ENCODE data around the gene SCAMP4. TPM values are rescaled to one million over a fixed set of nuclear protein-coding genes. Genes with fewer than 3 reads are reported as not detected.

The SCAMP4 gene
- total and polyA plus RNA-seq, 2 donors from 2014 or later: 49.5 to 90.1 TPM

DNA sequence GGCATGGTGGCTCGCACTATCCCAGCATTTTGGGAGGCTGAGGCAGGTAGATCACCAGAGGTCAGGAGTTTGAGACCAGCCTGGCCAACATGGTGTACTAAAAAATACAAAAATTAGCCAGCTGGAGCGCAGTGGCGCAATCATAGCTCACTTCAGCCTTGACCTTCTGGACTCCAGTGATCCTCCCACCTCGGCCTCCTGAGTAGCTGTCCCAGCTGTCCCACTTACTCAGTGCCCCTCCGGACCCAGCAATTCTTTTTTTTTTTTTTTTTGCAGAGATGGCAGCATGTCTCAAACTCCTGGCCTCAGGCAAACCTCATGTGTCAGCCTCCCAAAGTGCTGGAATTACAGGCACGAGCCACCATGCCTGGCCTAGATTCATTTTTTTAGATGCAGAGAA, 2.3 kb upstream of the SCAMP4 start:
- Histone ChIP-seq H3K4me3 (ENCODE audit: low read length in 3 of 3) (no peak overlapping the region), H3K4me1 (ENCODE audit: control insufficient read depth in 2 of 3, insufficient read depth in 2 of 3, low read depth in 1 of 3, low read length in 3 of 3) (peaks cover 0 to 13% (median 5%) of the 10 kb centered on the region in 3 donors), H3K36me3 (ENCODE audit: control insufficient read depth in 2 of 3, insufficient read depth in 3 of 3, low read length in 3 of 3) (no peaks in the 10 kb centered on the region), H3K9ac (ENCODE audit: low read length in 3 of 3) (no peak overlapping the region), H3K27me3 (ENCODE audit: control insufficient read depth, insufficient read depth, low read length) (no peaks in the 10 kb centered on the region), H3K9me3 (ENCODE audit: control insufficient read depth in 2 of 3, insufficient read depth in 1 of 3, low read length in 3 of 3) (no peaks in the 10 kb centered on the region), H3K27ac (ENCODE audit: low read depth in 2 of 2, low read length in 2 of 2) (no peak overlapping the region)
- no peak for DNase-seq
- intact Hi-C loops (cut with DNase I): no loop called here
- no peak for FAIRE-seq
- TF ChIP-seq, protein P1, sequence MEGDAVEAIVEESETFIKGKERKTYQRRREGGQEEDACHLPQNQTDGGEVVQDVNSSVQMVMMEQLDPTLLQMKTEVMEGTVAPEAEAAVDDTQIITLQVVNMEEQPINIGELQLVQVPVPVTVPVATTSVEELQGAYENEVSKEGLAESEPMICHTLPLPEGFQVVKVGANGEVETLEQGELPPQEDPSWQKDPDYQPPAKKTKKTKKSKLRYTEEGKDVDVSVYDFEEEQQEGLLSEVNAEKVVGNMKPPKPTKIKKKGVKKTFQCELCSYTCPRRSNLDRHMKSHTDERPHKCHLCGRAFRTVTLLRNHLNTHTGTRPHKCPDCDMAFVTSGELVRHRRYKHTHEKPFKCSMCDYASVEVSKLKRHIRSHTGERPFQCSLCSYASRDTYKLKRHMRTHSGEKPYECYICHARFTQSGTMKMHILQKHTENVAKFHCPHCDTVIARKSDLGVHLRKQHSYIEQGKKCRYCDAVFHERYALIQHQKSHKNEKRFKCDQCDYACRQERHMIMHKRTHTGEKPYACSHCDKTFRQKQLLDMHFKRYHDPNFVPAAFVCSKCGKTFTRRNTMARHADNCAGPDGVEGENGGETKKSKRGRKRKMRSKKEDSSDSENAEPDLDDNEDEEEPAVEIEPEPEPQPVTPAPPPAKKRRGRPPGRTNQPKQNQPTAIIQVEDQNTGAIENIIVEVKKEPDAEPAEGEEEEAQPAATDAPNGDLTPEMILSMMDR (IDR thresholded peaks at IDR 0.05; ENCODE audit: borderline replicate concordance, extremely low read depth, insufficient read depth): no peak

DNA sequence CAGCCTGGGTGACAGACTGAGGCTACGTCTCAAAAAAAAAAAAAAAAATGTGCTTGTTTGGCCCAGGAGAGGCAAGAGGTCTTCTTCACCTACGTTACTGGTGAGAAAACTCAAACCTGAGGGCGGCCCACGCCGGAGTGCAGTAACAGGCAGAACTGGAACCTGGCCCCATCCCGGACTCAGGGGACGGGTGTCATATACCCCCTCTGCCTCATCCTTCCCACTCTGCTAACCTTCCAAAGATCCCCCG, 414 bp upstream of the SCAMP4 start:
- Histone ChIP-seq H3K36me3 (ENCODE audit: control insufficient read depth in 2 of 3, insufficient read depth in 3 of 3, low read length in 3 of 3) (no peaks in the 10 kb centered on the region), H3K4me1 (ENCODE audit: control insufficient read depth in 2 of 3, insufficient read depth in 2 of 3, low read depth in 1 of 3, low read length in 3 of 3) (peaks cover 0 to 20% (median 5%) of the 10 kb centered on the region in 3 donors), H3K27ac (ENCODE audit: low read depth in 2 of 2, low read length in 2 of 2) (peak overlapping the region; percentile 73 to 82), H3K9ac (ENCODE audit: low read length in 3 of 3) (peak overlapping the region in 1 of 3 donors; percentile 48), H3K27me3 (ENCODE audit: control insufficient read depth, insufficient read depth, low read length) (no peaks in the 10 kb centered on the region), H3K4me3 (ENCODE audit: low read length in 3 of 3) (no peak overlapping the region), H3K9me3 (ENCODE audit: control insufficient read depth in 2 of 3, insufficient read depth in 1 of 3, low read length in 3 of 3) (no peaks in the 10 kb centered on the region)
- intact Hi-C loops (cut with DNase I): no loop called here
- FAIRE-seq (no peak), DNase-seq (no peak)
- TF ChIP-seq, protein P1 (IDR thresholded peaks at IDR 0.05; ENCODE audit: borderline replicate concordance, extremely low read depth, insufficient read depth): no peak

DNA sequence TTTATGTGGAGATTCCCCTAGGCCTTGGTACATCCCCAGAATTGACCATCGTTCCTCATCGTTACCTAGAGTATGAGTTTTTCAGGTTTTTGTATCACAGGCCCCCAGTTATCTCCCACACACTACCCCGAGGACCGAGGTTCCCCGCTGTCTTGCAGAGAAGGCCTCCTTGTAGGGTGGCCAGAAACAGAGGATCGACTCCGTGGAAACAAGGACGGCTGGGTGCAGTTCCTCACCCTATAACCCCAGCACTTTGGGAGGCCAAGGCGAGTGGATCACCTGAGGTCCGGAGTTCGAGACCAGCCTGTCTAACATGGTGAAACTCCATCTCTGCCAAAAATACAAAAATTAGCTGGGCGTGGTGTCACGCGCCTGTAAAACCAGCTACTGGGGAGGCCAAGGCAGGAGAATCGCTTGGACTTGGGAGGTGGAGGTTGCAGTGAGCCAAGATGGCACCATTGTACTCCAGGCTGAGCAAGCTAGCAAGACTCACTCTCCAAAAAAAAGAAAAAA, 720 bp downstream of the SCAMP4 start:
- TF ChIP-seq, protein P1 (IDR thresholded peaks at IDR 0.05; ENCODE audit: borderline replicate concordance, extremely low read depth, insufficient read depth): no peak
- H3K27ac ChIP-seq (ENCODE audit: low read depth in 2 of 2, low read length in 2 of 2): peak overlapping the region; percentile 71 to 74
- H3K27me3 ChIP-seq (ENCODE audit: control insufficient read depth, insufficient read depth, low read length): no peaks in the 10 kb centered on the region
- peaks cover 0 to 23% (median 5%) of the 10 kb centered on the region in 3 donors for H3K4me1 ChIP-seq (ENCODE audit: control insufficient read depth in 2 of 3, insufficient read depth in 2 of 3, low read depth in 1 of 3, low read length in 3 of 3)
- FAIRE-seq (no peak), DNase-seq (no peak)
- peak overlapping the region; percentile 1 to 71 (median 66) for H3K9ac ChIP-seq (ENCODE audit: low read length in 3 of 3)
- no peaks in the 10 kb centered on the region for H3K9me3 ChIP-seq (ENCODE audit: control insufficient read depth in 2 of 3, insufficient read depth in 1 of 3, low read length in 3 of 3)
- H3K4me3 ChIP-seq (ENCODE audit: low read length in 3 of 3): peak overlapping the region; percentile 52 to 87 (median 83)
- intact Hi-C loops (cut with DNase I): no loop called here
- H3K36me3 ChIP-seq (ENCODE audit: control insufficient read depth in 2 of 3, insufficient read depth in 3 of 3, low read length in 3 of 3): no peaks in the 10 kb centered on the region

DNA sequence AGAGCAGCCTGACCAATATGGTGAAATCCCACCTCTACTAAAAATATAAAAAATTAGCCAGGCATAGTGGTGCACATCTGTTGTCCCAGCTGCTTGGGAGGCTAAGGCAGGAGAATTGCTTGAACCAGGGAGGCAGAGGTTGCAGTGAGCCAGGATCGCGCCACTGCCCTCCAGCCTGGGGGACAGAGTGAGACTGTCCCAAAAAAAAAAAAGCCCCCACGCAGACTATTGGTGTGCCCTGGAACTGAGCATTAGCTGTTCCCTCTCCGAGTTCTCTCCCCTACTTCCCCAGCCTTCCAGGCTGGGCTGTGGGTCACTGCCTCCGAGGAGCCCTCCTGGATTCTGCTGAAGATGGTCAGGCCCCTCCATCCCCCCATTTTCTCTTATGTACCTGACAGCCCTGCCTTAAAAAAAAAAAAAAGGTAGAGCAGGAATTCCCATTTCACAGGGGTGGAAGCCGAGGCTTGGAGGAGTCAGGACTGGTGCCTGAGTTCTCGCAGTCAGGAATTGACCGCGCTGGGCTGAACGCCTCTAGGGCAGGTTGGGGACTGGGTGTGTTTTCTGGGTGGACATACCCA, 1.9 kb downstream of the SCAMP4 start:
- Histone ChIP-seq H3K9ac (ENCODE audit: low read length in 3 of 3) (peak overlapping the region in 1 of 3 donors; percentile 61), H3K9me3 (ENCODE audit: control insufficient read depth in 2 of 3, insufficient read depth in 1 of 3, low read length in 3 of 3) (no peaks in the 10 kb centered on the region), H3K4me1 (ENCODE audit: control insufficient read depth in 2 of 3, insufficient read depth in 2 of 3, low read depth in 1 of 3, low read length in 3 of 3) (peaks cover 0 to 23% (median 5%) of the 10 kb centered on the region in 3 donors), H3K27ac (ENCODE audit: low read depth in 2 of 2, low read length in 2 of 2) (peak overlapping the region; percentile 71 to 83), H3K36me3 (ENCODE audit: control insufficient read depth in 2 of 3, insufficient read depth in 3 of 3, low read length in 3 of 3) (no peaks in the 10 kb centered on the region), H3K27me3 (ENCODE audit: control insufficient read depth, insufficient read depth, low read length) (no peaks in the 10 kb centered on the region), H3K4me3 (ENCODE audit: low read length in 3 of 3) (peak overlapping the region in 1 of 3 donors; percentile 12)
- DNase-seq (no peak), FAIRE-seq (no peak)
- TF ChIP-seq, protein P1 (IDR thresholded peaks at IDR 0.05; ENCODE audit: borderline replicate concordance, extremely low read depth, insufficient read depth): no peak
- intact Hi-C loops (cut with DNase I): no loop called here

Measured in kidney (tissue), 14 donors.